NCI-H748 (cell line): ENCODE data around the gene ZFYVE26.
"Not testable (repeated sequence)": the region's sequence is repeated elsewhere in the genome, so short reads cannot be mapped to it uniquely, and the experiment has no call there.

Experiments
- DNase-seq: peaks from one replicate; lab custom pipeline; 2025; ENCODE audit not compliant: unreplicated experiment; lab: John Stamatoyannopoulos, UW

The ZFYVE26 gene

DNA sequence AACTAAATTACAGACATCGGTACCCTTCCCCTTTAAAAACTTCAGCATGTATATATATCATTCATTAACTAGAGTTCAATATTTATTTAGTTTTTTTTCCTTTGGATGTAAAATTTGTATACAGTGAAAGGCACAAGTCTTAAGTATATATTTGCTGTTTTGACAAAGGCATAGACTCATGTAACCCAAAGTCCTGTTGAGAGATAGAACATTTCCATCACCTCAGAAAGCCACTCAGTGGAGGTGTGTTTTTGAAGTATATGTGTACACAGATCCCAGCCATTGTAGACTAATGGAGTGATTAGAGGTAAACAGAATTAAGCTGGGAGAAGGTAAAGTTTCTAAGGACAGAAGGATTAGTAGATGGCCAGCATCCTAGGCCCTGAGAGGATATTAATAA, 99.3 kb downstream of the ZFYVE26 start:
- no peak for DNase-seq

DNA sequence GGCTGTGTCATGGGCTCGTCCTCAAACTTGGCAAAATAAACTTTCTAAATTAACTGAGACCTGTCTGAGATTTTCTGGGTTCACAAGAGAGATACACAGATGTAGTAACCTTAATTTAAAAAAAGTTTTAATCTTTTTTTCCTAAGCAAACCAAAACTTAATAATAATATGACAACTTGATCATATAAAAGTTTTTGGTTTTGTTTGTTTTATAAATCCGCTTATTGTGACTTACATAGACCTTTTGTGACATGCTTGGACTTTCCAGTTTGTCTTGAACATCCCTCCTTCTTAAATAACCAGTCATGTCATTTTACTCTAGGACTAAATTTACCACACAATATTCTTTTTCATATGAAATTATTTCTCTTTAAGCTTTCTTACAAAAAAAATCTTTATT, 106.2 kb downstream of the ZFYVE26 start:
- DNase-seq: peak; percentile 8

DNA sequence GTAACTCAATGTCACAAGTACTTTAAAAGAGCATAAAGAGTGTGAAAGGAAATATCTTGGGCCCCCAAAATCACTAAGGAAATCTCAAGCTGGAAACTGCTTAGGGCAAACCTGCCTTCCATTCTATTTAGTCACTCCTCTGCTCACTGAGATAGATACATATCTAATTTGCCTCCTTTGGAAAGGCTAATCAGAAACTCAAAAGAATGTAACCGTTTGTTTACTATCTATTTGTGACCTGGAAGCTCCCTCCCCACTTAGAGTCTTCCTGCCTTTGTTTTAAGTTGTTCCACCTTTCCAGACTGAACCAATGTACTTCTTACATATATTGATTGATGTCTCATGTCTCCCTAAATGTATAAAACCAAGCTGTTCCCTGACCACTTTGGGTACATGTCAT, 106.6 kb downstream of the ZFYVE26 start:
- DNase-seq: not testable (repeated sequence)

DNA sequence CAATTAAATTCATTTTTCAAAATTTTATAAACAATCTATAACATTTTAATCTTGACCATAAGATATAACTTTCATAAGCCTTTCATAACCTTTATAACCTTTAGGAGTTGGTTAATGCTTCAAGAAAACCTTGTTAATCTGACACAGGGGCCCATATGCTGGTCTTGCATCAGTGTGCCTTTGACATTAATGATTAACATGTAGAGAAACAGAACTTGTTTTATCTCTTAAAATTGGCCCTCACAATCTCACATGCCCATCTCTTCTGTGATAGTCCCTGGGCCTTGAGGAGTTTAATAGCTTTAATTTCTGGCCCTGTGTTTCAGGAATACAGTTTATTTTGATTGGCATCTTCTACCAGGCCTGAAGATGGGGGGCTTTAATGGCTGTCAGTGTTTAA, 107.0 kb downstream of the ZFYVE26 start:
- DNase-seq: not testable (repeated sequence)

DNA sequence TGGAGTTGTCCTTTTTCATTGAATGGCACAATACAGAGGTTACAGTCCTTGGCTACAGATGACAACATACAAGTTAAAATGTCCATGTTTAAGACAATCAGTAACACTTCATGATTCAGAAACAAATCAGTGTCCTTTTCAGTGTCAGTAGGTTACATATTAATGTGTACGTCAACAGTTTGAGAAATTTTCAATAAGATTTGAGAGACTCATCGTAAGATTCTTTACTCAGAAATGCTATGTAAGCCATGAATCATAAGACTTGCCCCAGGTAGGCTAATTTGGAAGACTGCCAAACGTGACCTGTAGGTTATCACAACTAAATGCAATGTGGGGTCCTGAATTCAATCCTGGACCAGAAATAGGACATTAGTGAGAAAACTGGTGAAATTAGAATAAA, 111.2 kb downstream of the ZFYVE26 start:
- DNase-seq: no peak

DNA sequence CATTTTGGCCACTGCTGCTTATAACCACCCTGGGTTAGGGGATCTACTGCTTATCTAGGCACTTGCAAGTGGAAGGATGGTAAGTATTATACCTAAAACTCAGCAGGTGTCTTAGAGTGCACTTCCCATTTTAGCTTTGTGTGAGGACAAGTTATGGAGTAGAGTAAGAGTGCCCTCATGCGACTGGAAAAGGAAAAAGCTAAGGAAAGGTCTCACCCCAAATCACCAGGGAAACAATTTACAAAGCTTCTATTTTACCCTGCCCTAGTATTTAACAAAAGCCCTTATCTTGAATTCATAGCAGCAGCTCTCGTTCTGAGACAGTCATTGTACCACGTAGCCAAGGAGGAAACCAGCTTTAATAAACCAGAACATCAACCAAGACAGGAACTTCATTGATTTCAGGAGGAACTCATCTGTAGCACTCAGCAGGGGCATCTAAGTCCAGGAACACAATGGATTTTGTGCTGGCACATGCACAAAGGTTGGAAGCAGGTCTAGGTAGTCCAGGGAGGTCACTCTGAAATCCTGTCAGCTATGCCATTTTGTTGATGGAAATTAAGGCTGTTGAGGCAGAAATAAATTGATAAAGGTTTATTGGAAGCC, 111.8 kb downstream of the ZFYVE26 start:
- peak; percentile 77 for DNase-seq

DNA sequence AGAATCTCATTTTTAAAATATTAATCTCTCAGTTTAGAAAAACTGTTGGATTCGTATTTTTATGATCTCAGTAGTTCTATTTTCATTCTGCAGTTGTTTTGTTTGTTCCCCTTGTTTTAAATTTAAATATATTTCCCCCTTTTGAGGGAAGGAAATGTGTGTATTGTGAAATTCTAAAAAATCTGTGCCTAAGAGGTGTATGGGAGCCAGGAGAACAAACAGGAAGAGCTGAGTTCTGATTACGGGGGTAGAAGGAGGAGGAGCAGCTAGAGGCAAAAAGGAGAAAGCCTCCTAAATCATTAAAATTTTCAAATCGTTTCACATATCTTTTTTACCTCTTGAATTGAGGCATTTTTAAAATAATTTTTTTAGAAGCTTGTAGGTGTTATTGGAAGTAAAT, 112.4 kb downstream of the ZFYVE26 start:
- DNase-seq: no peak

DNA sequence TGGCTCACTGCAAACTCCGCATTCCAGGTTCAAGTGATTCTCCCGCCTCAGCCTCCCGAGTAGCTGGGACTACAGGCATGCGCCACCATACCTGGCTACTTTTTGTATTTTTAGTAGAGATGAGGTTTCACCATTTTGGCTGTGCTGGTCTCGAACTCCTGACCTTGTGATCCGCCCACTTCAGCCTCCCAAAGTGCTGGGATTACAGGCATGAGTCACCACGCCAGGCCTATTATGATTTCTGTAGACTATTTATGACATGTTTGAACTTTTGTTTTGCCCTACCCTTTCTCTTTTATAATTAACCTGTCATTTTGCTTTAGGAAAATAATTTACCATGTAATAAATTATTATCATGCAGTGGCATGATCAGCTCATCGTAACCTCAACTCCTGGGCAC, 114.9 kb downstream of the ZFYVE26 start, which contains the start of gene RDH12:
Gene RDH12 (plus strand): TSS at position 395 of the 400 bp plus-strand sequence. CDS start 20,757 bp downstream, outside the sequence.
- DNase-seq: not testable (repeated sequence)

DNA sequence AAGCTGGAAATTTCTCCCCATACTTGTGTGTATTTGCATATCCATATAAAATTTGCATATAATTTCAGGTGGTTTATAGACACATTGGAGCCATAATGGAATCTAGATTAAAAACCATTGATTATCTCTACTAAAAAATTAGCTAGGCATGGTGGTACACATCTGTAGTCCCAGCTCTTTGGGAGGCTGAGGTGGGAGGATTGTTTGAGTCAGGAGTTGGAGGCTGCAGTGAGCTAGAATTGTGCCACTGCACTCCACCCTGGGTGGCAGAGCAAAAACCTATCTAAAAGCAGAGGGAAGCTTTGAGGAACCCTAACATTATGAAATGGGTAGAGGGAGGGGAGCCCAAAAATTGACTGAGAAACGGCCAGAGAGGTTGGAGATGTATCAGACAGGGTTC, 118.2 kb downstream of the ZFYVE26 start:
- no peak for DNase-seq

DNA sequence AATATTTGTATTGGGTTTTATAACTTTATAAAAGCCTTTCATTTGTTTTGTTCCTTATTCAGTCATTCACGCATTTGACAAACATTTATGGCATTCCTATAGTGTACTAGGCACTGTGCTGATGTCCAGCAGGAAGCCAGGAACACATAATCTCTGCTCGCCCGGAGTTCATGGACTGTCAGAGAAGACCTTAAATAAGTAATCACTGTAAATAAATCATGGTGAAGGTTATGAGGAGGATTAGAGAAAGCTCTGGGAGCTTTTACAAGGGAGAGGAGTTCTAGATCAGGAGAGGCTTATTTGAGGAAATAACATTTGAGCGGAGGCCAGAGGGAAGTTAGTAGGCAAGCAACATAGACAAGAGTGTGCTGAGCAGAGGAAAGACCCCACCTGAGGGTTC, 119.4 kb downstream of the ZFYVE26 start:
- no peak for DNase-seq
